Type B pancreatic cell (in vitro differentiated cells): Measurements from ENCODE around the gene SDF4. TPM values are rescaled to one million over a fixed set of nuclear protein-coding genes. Genes with fewer than 3 reads are reported as not detected.

Experiments used
- DNase-seq: peaks from one replicate; pipeline ENCODE4 v3.0.0; 2021; ENCODE audit warnings: mixed read lengths; ENCODE audit not compliant: unreplicated experiment; ENCODE audit errors: extremely low spot score
- H3K27ac Mint-ChIP-seq: 2 replicates; pipeline ENCODE4 v1.8.0; 2021; ENCODE audit warnings: mild to moderate bottlenecking, mixed read lengths
- H3K27me3 Mint-ChIP-seq: 2 replicates; pipeline ENCODE4 v1.8.0; 2021; ENCODE audit warnings: mixed read lengths
- H3K36me3 Mint-ChIP-seq: 2 replicates; pipeline ENCODE4 v1.8.0; 2021; ENCODE audit warnings: mixed read lengths
- H3K4me1 Mint-ChIP-seq: one replicate; pipeline ENCODE4 v1.8.0; 2021; ENCODE audit warnings: mixed read lengths; ENCODE audit not compliant: unreplicated experiment
- H3K4me3 Mint-ChIP-seq: 2 replicates; pipeline ENCODE4 v1.8.0; 2021; ENCODE audit warnings: mild to moderate bottlenecking, mixed read lengths
- H3K9me3 Mint-ChIP-seq: 2 replicates; pipeline ENCODE4 v1.8.0; 2021; ENCODE audit warnings: mixed read lengths
- CTCF ChIP-seq: fragments of 200-600 bp; sonication (generic); conservative IDR thresholded peaks from 2 replicates; pipeline ENCODE4 v1.5.0; 2021; ENCODE audit warnings: antibody characterized with exemption, mild to moderate bottlenecking
- total RNA-seq: library from RNA; stranded (reverse); gene quantifications from 2 replicates; pipeline ENCODE4 v1.2.1, GENCODE V29; 2021; ENCODE audit warnings: low replicate concordance

SDF4 gene
- total RNA-seq, 1 donor from 2014 or later: 116 TPM

- Mint-ChIP-seq H3K4me1 (no peaks in the 10 kb centered on the region), H3K4me3 (no peak overlapping the region), H3K27ac (no peak overlapping the region), H3K9me3 (no peaks in the 10 kb centered on the region), H3K27me3 (peaks cover 3% of the 10 kb centered on the region), H3K36me3 (no peaks in the 10 kb centered on the region)
- TF ChIP-seq CTCF: no peak
- DNase-seq: no peak
Measured at GRCh38 chr1:1243266-1243660, 11.5 kb upstream of the SDF4 start.

GRCh38 chr1:1242461-1243265, 10.9 kb upstream of the SDF4 start:
- Mint-ChIP-seq H3K4me1 (no peaks in the 10 kb centered on the region), H3K9me3 (no peaks in the 10 kb centered on the region), H3K27ac (no peak overlapping the region), H3K36me3 (no peaks in the 10 kb centered on the region), H3K4me3 (no peak overlapping the region), H3K27me3 (peaks cover 3% of the 10 kb centered on the region)
- DNase-seq: no peak
- TF ChIP-seq CTCF: no peak

- H3K36me3 Mint-ChIP-seq: no peaks in the 10 kb centered on the region
- no peaks in the 10 kb centered on the region for H3K4me1 Mint-ChIP-seq
- H3K9me3 Mint-ChIP-seq: no peaks in the 10 kb centered on the region
- DNase-seq: no peak
- H3K27ac Mint-ChIP-seq: no peak overlapping the region
- H3K4me3 Mint-ChIP-seq: no peak overlapping the region
- H3K27me3 Mint-ChIP-seq: no peaks in the 10 kb centered on the region
- TF ChIP-seq CTCF: no peak
Measured at GRCh38 chr1:1241588-1242219, 9.9 kb upstream of the SDF4 start.

- DNase-seq: no peak
- no peak for TF ChIP-seq CTCF
- no peak overlapping the region for H3K27ac Mint-ChIP-seq
- H3K9me3 Mint-ChIP-seq: no peaks in the 10 kb centered on the region
- H3K36me3 Mint-ChIP-seq: no peaks in the 10 kb centered on the region
- H3K4me3 Mint-ChIP-seq: no peak overlapping the region
- H3K4me1 Mint-ChIP-seq: no peaks in the 10 kb centered on the region
- no peaks in the 10 kb centered on the region for H3K27me3 Mint-ChIP-seq
Measured at GRCh38 chr1:1240822-1241587, 9.2 kb upstream of the SDF4 start.

- DNase-seq: no peak
- no peak for TF ChIP-seq CTCF
- Mint-ChIP-seq H3K4me3 (no peak overlapping the region), H3K4me1 (no peaks in the 10 kb centered on the region), H3K27me3 (no peaks in the 10 kb centered on the region), H3K27ac (no peak overlapping the region), H3K9me3 (no peaks in the 10 kb centered on the region), H3K36me3 (no peaks in the 10 kb centered on the region)
Measured at GRCh38 chr1:1240348-1240732, 8.5 kb upstream of the SDF4 start.
